ENCODE measurements around the gene RNU7-1.

DNA sequence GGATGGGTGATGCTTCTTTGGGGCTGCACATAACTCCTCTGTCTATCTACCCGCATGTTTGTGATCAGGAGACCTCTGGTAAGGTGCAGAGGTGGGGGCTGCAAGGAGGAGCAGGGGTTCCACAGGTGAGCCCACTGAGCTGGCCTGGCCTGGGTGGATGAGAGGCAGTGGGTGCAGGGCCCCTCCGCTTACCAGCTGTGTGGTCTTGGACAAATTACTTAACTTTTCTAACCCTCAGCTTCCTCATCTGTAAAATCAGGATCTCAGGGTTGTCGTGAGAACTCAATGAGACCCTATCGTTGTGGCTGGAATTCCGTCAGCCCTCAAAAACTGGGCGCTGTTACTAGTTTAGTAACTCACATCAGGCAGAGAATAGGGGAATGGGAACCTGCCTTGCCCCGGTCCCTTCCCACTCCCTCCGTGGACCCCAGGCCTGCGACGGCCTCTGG, 15.0 kb downstream of the RNU7-1 start:
- TF ChIP-seq, protein P1, sequence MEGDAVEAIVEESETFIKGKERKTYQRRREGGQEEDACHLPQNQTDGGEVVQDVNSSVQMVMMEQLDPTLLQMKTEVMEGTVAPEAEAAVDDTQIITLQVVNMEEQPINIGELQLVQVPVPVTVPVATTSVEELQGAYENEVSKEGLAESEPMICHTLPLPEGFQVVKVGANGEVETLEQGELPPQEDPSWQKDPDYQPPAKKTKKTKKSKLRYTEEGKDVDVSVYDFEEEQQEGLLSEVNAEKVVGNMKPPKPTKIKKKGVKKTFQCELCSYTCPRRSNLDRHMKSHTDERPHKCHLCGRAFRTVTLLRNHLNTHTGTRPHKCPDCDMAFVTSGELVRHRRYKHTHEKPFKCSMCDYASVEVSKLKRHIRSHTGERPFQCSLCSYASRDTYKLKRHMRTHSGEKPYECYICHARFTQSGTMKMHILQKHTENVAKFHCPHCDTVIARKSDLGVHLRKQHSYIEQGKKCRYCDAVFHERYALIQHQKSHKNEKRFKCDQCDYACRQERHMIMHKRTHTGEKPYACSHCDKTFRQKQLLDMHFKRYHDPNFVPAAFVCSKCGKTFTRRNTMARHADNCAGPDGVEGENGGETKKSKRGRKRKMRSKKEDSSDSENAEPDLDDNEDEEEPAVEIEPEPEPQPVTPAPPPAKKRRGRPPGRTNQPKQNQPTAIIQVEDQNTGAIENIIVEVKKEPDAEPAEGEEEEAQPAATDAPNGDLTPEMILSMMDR (conservative IDR thresholded peaks at IDR 0.05; ENCODE audit: low read depth, low read length): no peak
- no peak for TF ChIP-seq RAD21 (IDR thresholded peaks at IDR 0.05; ENCODE audit: low read length)
- TF ChIP-seq POLR2A (IDR thresholded peaks at IDR 0.05; ENCODE audit: low read depth, low read length): no peak
- TF ChIP-seq RFX5 (IDR thresholded peaks at IDR 0.05; ENCODE audit: low read depth, low read length): no peak
- no peak for TF ChIP-seq SMC3 (IDR thresholded peaks at IDR 0.05; ENCODE audit: low read depth, low read length)
- TF ChIP-seq MAFK (IDR thresholded peaks at IDR 0.05; ENCODE audit: low read depth, low read length): no peak
- TF ChIP-seq BHLHE40 (IDR thresholded peaks at IDR 0.05; ENCODE audit: low read depth, low read length): no peak
- no peak for TF ChIP-seq MXI1 (IDR thresholded peaks at IDR 0.05; ENCODE audit: borderline replicate concordance, low read depth, low read length)
- TF ChIP-seq CHD1 (IDR thresholded peaks at IDR 0.05; ENCODE audit: low read depth, low read length): no peak
- no peak for TF ChIP-seq CEBPB (IDR thresholded peaks at IDR 0.05; ENCODE audit: low read depth, low read length)
- TF ChIP-seq, protein P2, sequence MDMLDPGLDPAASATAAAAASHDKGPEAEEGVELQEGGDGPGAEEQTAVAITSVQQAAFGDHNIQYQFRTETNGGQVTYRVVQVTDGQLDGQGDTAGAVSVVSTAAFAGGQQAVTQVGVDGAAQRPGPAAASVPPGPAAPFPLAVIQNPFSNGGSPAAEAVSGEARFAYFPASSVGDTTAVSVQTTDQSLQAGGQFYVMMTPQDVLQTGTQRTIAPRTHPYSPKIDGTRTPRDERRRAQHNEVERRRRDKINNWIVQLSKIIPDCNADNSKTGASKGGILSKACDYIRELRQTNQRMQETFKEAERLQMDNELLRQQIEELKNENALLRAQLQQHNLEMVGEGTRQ (IDR thresholded peaks at IDR 0.05; ENCODE audit: low read depth, low read length): no peak

All from IMR-90 (cell line).